Skeletal muscle tissue (tissue), 4 donors: ENCODE data around the gene FUS. TPM values are rescaled to one million over a fixed set of nuclear protein-coding genes. Genes with fewer than 3 reads are reported as not detected.

ENCODE experiments used
- H3K27ac ChIP-seq: one replicate; pipeline ENCODE4 v1.7.0; 2013; ENCODE audit warnings: mild to moderate bottlenecking, low read depth, low read length, inconsistent platforms
- H3K27me3 ChIP-seq, 3 donors: one replicate each; pipeline ENCODE4 v1.7.0; 2013; ENCODE audit warnings: low read length in 3 of 3; ENCODE audit not compliant: control insufficient read depth in 3 of 3, insufficient read depth in 3 of 3
- H3K36me3 ChIP-seq, 3 donors: one replicate each; pipeline ENCODE4 v1.7.0; 2013; ENCODE audit warnings: low read length in 3 of 3; ENCODE audit not compliant: control insufficient read depth in 3 of 3, insufficient read depth in 3 of 3
- H3K4me1 ChIP-seq, 3 donors: one replicate each; pipeline ENCODE4 v1.7.0; 2013; ENCODE audit warnings: low read length in 3 of 3, mild to moderate bottlenecking in 3 of 3; ENCODE audit not compliant: control insufficient read depth in 3 of 3, insufficient read depth in 3 of 3
- H3K4me3 ChIP-seq, 3 donors: one replicate each; pipeline ENCODE4 v1.7.0; 2013; ENCODE audit warnings: low read length in 3 of 3
- H3K9ac ChIP-seq, 3 donors: one replicate each; pipeline ENCODE4 v1.7.0; 2013; ENCODE audit warnings: low read length in 3 of 3, mild to moderate bottlenecking in 3 of 3, moderate library complexity in 2 of 3, low read depth in 1 of 3
- H3K9me3 ChIP-seq, 3 donors: one replicate each; pipeline ENCODE4 v1.7.0; 2013; ENCODE audit warnings: low read length in 3 of 3; ENCODE audit not compliant: control insufficient read depth in 3 of 3
- total RNA-seq: library from RNA; depleted of rRNA; stranded (reverse); fragments of >200 nt; gene quantifications from one replicate; pipeline ENCODE4 v1.2.3, GENCODE V29; 2014
- donor health status: Osteomylitis.

FUS gene
- total RNA-seq, result 40.2 TPM

DNA sequence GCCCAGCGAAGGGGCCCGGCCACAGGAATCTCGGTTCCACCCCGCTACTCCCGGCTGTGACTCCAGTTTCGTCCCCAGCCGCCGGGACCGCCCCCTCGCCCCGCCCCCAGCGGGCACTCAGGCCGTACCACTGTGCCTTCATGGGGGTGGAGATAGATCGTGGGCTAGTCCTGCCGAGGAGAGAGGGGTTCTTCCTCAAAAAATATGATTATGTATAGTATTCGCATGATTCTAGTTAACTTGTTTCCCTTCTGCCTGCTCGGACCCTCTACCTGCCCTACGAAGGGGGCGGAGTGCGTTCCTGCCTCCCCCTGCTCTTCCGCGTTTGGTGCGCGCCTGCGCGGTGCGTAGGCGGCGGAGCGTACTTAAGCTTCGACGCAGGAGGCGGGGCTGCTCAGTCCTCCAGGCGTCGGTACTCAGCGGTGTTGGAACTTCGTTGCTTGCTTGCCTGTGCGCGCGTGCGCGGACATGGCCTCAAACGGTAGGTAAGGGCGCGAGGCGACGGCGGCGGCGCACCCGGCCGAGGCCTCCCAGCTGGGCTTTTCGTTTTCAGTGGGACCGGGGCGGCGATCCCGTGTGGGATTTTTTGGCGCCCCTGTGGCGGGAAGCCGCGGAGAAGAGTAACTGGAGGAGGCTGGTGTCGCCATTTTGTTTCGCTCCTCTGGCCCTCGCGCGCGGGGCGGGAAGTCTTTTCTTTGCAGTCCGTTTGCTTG lies at the start of gene FUS:
Gene FUS (plus strand): TSS at position 393 of the 713 bp plus-strand sequence. CDS start 76 bp downstream, at position 469.
- Histone ChIP-seq H3K27me3 (no peaks in the 10 kb centered on the region), H3K4me1 (peaks cover 39 to 40% (median 39%) of the 10 kb centered on the region in 3 donors), H3K9ac (peak within 1 kb of the TSS; percentile 96 to 99 (median 98)), H3K4me3 (peak within 1 kb of the TSS; percentile 83 to 96 (median 96)), H3K9me3 (no peaks in the 10 kb centered on the region), H3K27ac (peak within 1 kb of the TSS; percentile 98), H3K36me3 (peaks cover 19 to 23% (median 22%) of the 10 kb centered on the region in 3 donors)

GRCh38 chr16:31130336-31130891 lies 49.5 kb upstream of the FUS start:
- Histone ChIP-seq H3K27ac (no peak overlapping the region), H3K9me3 (no peaks in the 10 kb centered on the region), H3K4me3 (no peak overlapping the region), H3K27me3 (no peaks in the 10 kb centered on the region), H3K9ac (no peak overlapping the region), H3K4me1 (peaks cover 35 to 43% (median 35%) of the 10 kb centered on the region in 3 donors), H3K36me3 (peaks cover 45 to 56% (median 48%) of the 10 kb centered on the region in 3 donors)

DNA sequence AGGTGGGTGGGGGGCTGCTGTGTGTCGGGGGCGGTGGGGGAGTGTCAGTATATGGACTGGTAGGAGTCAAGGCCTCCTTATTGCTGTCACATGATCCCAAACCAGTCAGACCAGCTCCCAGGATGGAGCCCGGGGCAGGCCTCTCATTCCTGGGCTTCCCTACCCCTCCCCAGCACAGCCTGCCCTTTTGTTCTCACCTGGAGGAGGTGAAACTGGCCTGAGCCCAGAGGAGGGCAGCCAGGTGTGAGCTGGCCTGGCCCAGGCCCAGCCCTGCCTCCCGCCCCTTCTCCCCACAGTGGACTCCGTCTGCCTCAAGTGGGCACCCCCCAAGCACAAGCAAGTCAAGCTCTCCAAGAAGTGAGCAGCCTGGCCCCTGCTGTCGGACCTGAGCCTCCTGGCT lies 49.0 kb upstream of the FUS start:
- H3K27ac ChIP-seq, result no peak overlapping the region
- H3K4me1 ChIP-seq, result peaks cover 35 to 43% (median 35%) of the 10 kb centered on the region in 3 donors
- no peak overlapping the region for H3K9ac ChIP-seq
- H3K27me3 ChIP-seq, result no peaks in the 10 kb centered on the region
- no peak overlapping the region for H3K4me3 ChIP-seq
- peaks cover 41 to 56% (median 48%) of the 10 kb centered on the region in 3 donors for H3K36me3 ChIP-seq
- no peaks in the 10 kb centered on the region for H3K9me3 ChIP-seq

- H3K4me1 ChIP-seq, result peaks cover 32 to 41% (median 33%) of the 10 kb centered on the region in 3 donors
- peaks cover 37 to 56% (median 48%) of the 10 kb centered on the region in 3 donors for H3K36me3 ChIP-seq
- H3K27me3 ChIP-seq, result no peaks in the 10 kb centered on the region
- no peak overlapping the region for H3K27ac ChIP-seq
- H3K4me3 ChIP-seq, result no peak overlapping the region
- no peak overlapping the region for H3K9ac ChIP-seq
- H3K9me3 ChIP-seq, result no peaks in the 10 kb centered on the region
Measured at GRCh38 chr16:31131416-31131815, 48.5 kb upstream of the FUS start.

DNA sequence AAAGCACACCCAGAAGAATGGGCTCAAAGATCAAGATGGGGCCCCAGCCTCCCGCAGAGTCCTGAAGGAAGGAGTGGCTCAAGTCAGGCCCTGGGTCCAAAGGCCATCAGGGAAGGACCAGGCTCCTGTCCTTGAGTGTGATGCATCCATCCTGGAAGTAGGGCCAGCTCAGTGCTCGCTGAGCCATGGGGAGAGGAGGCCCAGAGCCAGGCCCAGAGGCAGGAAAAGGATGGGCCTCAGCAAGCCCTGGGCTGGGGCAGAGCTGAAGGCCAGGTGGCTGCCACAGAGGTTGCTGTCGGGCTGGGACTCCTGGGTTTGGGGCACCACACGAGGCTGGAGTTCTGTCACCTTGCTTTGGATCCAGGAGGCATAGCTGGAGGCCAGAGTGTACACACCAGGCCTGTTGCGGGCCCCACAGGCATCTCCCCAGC lies 48.1 kb upstream of the FUS start:
- no peaks in the 10 kb centered on the region for H3K9me3 ChIP-seq
- H3K4me1 ChIP-seq, result peaks cover 29 to 38% (median 29%) of the 10 kb centered on the region in 3 donors
- H3K27me3 ChIP-seq, result no peaks in the 10 kb centered on the region
- H3K36me3 ChIP-seq, result peaks cover 33 to 55% (median 46%) of the 10 kb centered on the region in 3 donors
- H3K4me3 ChIP-seq, result no peak overlapping the region
- no peak overlapping the region for H3K9ac ChIP-seq
- no peak overlapping the region for H3K27ac ChIP-seq

DNA sequence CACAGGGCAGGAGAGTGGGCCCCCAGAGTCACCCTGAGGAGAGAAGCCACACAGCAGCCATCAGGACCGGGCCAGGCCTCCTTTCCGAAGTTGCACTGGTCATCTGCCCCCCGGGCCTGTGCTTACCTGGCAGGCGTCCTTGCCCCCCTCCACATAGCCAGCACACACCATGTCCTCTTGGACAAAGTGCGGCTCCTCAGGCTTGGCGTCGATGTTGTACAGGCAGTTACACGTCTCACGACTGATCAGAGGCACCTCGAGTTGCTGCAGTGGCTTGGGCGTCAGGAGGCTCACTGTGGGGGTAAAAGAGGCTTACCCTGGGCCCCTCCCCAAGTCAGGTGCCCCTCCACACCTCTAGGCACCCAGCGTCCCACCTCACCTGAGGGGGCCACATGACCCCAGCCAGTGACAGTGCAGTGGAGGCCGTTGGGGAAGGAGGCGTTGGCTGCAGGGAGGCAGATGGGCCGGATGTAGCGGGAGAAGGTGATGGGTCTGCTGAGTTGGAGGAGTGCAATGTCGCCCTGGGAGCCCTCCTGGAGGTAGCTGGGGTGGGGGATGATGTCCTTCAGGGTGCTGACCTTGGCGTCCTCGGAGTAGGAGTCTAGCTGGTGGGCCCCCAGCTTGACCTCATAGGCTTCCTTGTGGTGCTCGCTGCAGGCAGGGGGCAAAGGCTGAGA lies 47.5 kb upstream of the FUS start:
- H3K4me3 ChIP-seq, result no peak overlapping the region
- H3K9me3 ChIP-seq, result no peaks in the 10 kb centered on the region
- no peaks in the 10 kb centered on the region for H3K27me3 ChIP-seq
- peaks cover 23 to 32% (median 23%) of the 10 kb centered on the region in 3 donors for H3K4me1 ChIP-seq
- no peak overlapping the region for H3K27ac ChIP-seq
- H3K9ac ChIP-seq, result no peak overlapping the region
- H3K36me3 ChIP-seq, result peaks cover 27 to 49% (median 41%) of the 10 kb centered on the region in 3 donors

DNA sequence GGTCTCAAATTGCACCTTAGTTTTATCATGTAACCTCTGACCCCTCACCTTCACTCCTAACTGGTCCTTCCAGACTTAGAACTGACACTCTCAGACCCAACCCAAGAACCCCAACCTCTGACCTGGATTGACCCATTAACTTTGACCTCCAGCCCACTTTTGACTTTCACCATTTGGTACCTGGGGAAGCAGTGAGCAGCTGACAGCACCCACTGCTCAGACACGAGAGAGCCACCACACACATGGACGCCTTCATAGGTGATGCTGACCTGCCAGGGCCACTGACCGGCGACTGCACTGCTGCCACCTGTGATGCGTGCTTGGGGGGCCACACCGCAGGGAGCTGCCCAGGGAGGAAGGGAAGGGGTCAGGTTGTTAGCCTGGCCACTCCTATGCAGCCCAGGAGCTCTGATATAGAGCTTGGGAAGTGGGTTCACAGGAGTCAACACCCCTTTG lies 46.9 kb upstream of the FUS start:
- Histone ChIP-seq H3K9me3 (no peaks in the 10 kb centered on the region), H3K4me1 (peaks cover 17 to 27% (median 18%) of the 10 kb centered on the region in 3 donors), H3K27me3 (no peaks in the 10 kb centered on the region), H3K4me3 (no peak overlapping the region), H3K36me3 (peaks cover 22 to 43% (median 35%) of the 10 kb centered on the region in 3 donors), H3K27ac (no peak overlapping the region), H3K9ac (no peak overlapping the region)

DNA sequence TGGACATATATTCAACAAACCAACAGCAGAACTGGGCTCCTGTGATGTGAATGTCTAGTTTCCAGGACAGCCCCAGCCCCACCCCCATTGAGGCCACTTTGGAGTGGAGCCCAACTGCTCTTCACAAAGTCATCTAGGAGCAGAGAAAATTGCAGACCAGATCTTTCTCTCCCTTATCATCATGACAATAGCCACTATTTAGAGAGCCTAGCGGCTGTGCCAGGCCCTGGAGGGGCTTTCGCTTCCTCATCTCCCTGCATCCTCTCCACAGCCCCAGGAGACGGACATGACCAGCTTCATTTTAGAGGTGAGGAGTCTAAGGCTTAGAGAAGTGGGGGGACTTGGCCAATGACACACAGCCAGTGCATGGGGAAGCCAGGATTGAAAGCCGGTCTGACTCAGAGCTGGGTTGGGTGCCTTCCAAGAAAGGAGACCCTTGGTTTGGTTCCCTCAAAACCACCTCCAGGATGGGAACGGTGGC lies 45.8 kb upstream of the FUS start:
- Histone ChIP-seq H3K4me3 (no peak overlapping the region), H3K9me3 (no peaks in the 10 kb centered on the region), H3K36me3 (peaks cover 21 to 35% (median 34%) of the 10 kb centered on the region in 3 donors), H3K9ac (peak overlapping the region in 1 of 3 donors; percentile 8), H3K27me3 (no peaks in the 10 kb centered on the region), H3K27ac (no peak overlapping the region), H3K4me1 (peaks cover 18 to 28% (median 19%) of the 10 kb centered on the region in 3 donors)

GRCh38 chr16:31134625-31135534 lies 45.1 kb upstream of the FUS start:
- no peaks in the 10 kb centered on the region for H3K9me3 ChIP-seq
- H3K36me3 ChIP-seq, result peaks cover 14 to 27% (median 26%) of the 10 kb centered on the region in 3 donors
- H3K4me1 ChIP-seq, result peaks cover 13 to 24% (median 14%) of the 10 kb centered on the region in 3 donors
- H3K4me3 ChIP-seq, result no peak overlapping the region
- H3K9ac ChIP-seq, result peak overlapping the region in 1 of 3 donors; percentile 8
- no peak overlapping the region for H3K27ac ChIP-seq
- H3K27me3 ChIP-seq, result no peaks in the 10 kb centered on the region
